SK-N-SH (cell line): ENCODE data around the gene NECAB2. TPM values are rescaled to one million over a fixed set of nuclear protein-coding genes. Genes with fewer than 3 reads are reported as not detected.

ENCODE experiments used
- CTCF ChIA-PET: fragments of 300-600, 350-600 bp; formaldehyde crosslinking; extraction: SDS; loops from one replicate; lab custom pipeline; 2021; lab: Yijun Ruan, JAX
- POLR2A ChIA-PET: fragments of 350-600 bp; sonication (Branson Sonifier 250); formaldehyde crosslinking; extraction: SDS; loops from one replicate; lab custom pipeline; 2020; ENCODE audit warnings: antibody characterized with exemption, inconsistent platforms; lab: Yijun Ruan, JAX
- DNase-seq: peaks from one replicate; pipeline ENCODE4 v3.0.0; 2012
- H2AFZ ChIP-seq: fragments of 200-600 bp; sonication (generic); 2 replicates; pipeline ENCODE4 v1.8.1; 2016; ENCODE audit warnings: antibody characterized with exemption, mild to moderate bottlenecking, low read depth
- H3F3A ChIP-seq: fragments of 200-600 bp; sonication (generic); replicated peaks from 2 replicates; pipeline ENCODE3; 2016; ENCODE audit warnings: antibody characterized with exemption, mild to moderate bottlenecking; ENCODE audit not compliant: insufficient read depth
- H3K27ac ChIP-seq, 2 experiments: fragments of 200-500 bp in 1 of 2; fragments of 200-600 bp in 1 of 2; sonication (Bioruptor generic) in 1 of 2; sonication (generic), shearing (Covaris generic) in 1 of 2; 2 replicates each; pipeline versions ENCODE4 v1.5.1 to v1.6.1; 2014 to 2016; ENCODE audit warnings: low read depth in 2 of 2, inconsistent platforms in 1 of 2, low read length in 1 of 2, mild to moderate bottlenecking in 1 of 2, mixed read lengths in 1 of 2
- H3K27me3 ChIP-seq: fragments of 200-600 bp; sonication (generic), shearing (Covaris generic); 2 replicates; pipeline ENCODE4 v1.6.1; 2016; ENCODE audit warnings: mixed run types; ENCODE audit not compliant: insufficient read depth
- H3K36me3 ChIP-seq, 2 experiments: fragments of 200-500 bp in 1 of 2; fragments of 200-600 bp in 1 of 2; sonication (Bioruptor generic) in 1 of 2; sonication (generic) in 1 of 2; replicated peaks in 1 of 2; 2 replicates each; pipeline versions ENCODE3 to v1.5.1; 2014 to 2016; ENCODE audit warnings: low read length in 1 of 2, mild to moderate bottlenecking in 1 of 2; ENCODE audit not compliant: insufficient read depth in 2 of 2, control insufficient read depth in 1 of 2
- H3K4me1 ChIP-seq, 2 experiments: fragments of 200-500 bp in 1 of 2; fragments of 200-600 bp in 1 of 2; sonication (Bioruptor generic) in 1 of 2; sonication (generic), shearing (Covaris generic) in 1 of 2; 2 replicates each; pipeline versions ENCODE4 v1.5.1 to v1.6.1; 2014 to 2016; ENCODE audit warnings: low read depth in 1 of 2, low read length in 1 of 2, mixed run types in 1 of 2; ENCODE audit not compliant: insufficient read depth in 2 of 2, control insufficient read depth in 1 of 2
- H3K4me2 ChIP-seq: fragments of 200-600 bp; sonication (generic), shearing (Covaris generic); 2 replicates; pipeline ENCODE4 v1.6.1; 2017; ENCODE audit warnings: mixed run types
- H3K4me3 ChIP-seq, 2 experiments: fragments of 200-500 bp in 1 of 2; fragments of 200-600 bp in 1 of 2; sonication (Bioruptor generic) in 1 of 2; sonication (generic), shearing (Covaris generic) in 1 of 2; 2 replicates each; pipeline versions ENCODE4 v1.5.1 to v1.8.1; 2014 to 2016; ENCODE audit warnings: low read depth in 2 of 2, inconsistent platforms in 1 of 2, low read length in 1 of 2, mild to moderate bottlenecking in 1 of 2, mixed read lengths in 1 of 2, moderate library complexity in 1 of 2
- H3K79me2 ChIP-seq: fragments of 200-600 bp; sonication (generic); 2 replicates; pipeline ENCODE4 v1.8.1; 2017; ENCODE audit warnings: mild to moderate bottlenecking; ENCODE audit not compliant: insufficient read depth
- H3K9ac ChIP-seq: fragments of 200-600 bp; sonication (generic); 2 replicates; pipeline ENCODE4 v1.6.1; 2017; ENCODE audit warnings: mixed run types
- H3K9me2 ChIP-seq: fragments of 200-600 bp; sonication (generic); 2 replicates; pipeline ENCODE4 v1.6.1; 2017; ENCODE audit warnings: mixed run types
- H3K9me3 ChIP-seq: fragments of 200-600 bp; sonication (generic); 2 replicates; pipeline ENCODE4 v1.6.1; 2017; ENCODE audit warnings: mixed run types, mild to moderate bottlenecking, moderate library complexity
- H4K20me1 ChIP-seq: fragments of 200-600 bp; sonication (generic); 2 replicates; pipeline ENCODE4 v1.6.1; 2017; ENCODE audit warnings: mild to moderate bottlenecking, mixed run types; ENCODE audit not compliant: insufficient read depth
- EP300 ChIP-seq, 2 experiments: IDR thresholded peaks; 2 replicates each; pipeline versions ENCODE4 v1.4.0 to v1.6.1; 2012; ENCODE audit warnings: borderline replicate concordance in 1 of 2, low read depth in 1 of 2, low read length in 1 of 2
- MXI1 ChIP-seq: IDR thresholded peaks from 2 replicates; pipeline ENCODE4 v1.6.1; 2012; ENCODE audit warnings: mild to moderate bottlenecking, low read depth, low read length, improper control_type of control experiment
- REST ChIP-seq: IDR thresholded peaks from 2 replicates; pipeline ENCODE4 v1.6.1; 2012; ENCODE audit warnings: mild to moderate bottlenecking, low read depth, low read length, moderate library complexity
- SMC3 ChIP-seq: IDR thresholded peaks from 2 replicates; pipeline ENCODE4 v1.6.1; 2012; ENCODE audit warnings: low read depth, low read length, improper control_type of control experiment
- TCF12 ChIP-seq: IDR thresholded peaks from 2 replicates; pipeline ENCODE4 v1.4.0; 2012
- YY1 ChIP-seq: IDR thresholded peaks from 2 replicates; pipeline ENCODE4 v1.4.0; 2012; ENCODE audit warnings: low read depth, mild to moderate bottlenecking
- WGBS: methylation state at CpG from one replicate; pipeline ENCODE4 v1.1.6; 2017; ENCODE audit warnings: low lambda C conversion rate; 5-methylcytosine and 5-hydroxymethylcytosine counted together
- polyA plus RNA-seq, 3 experiments: library from polyadenylated mRNA; depleted of rRNA; stranded (reverse); fragments of >200 nt; gene quantifications; 2 replicates each; pipeline ENCODE4 v1.2.3, GENCODE V29; 2012
- TF ChIP-seq, protein P1 (sequence below): fragments of 200-600 bp; sonication (generic); IDR thresholded peaks from 2 replicates; pipeline ENCODE4 v1.6.1; 2017; ENCODE audit warnings: antibody characterized with exemption, mild to moderate bottlenecking, moderate library complexity
- TF ChIP-seq, protein P2 (sequence below): fragments of 150-350 bp; IDR thresholded peaks from 2 replicates; pipeline ENCODE4 v1.6.1; 2017; ENCODE audit warnings: antibody characterized with exemption, low read length, low read depth, borderline replicate concordance

NECAB2 gene
- polyA plus RNA-seq, 1 of the 3 experiments (the other 2 are of a cell fraction) = 0.58 TPM

GRCh38 chr16:83994703-83995102 is 26.7 kb downstream of the NECAB2 start (continued):
- TF ChIP-seq, protein P1, sequence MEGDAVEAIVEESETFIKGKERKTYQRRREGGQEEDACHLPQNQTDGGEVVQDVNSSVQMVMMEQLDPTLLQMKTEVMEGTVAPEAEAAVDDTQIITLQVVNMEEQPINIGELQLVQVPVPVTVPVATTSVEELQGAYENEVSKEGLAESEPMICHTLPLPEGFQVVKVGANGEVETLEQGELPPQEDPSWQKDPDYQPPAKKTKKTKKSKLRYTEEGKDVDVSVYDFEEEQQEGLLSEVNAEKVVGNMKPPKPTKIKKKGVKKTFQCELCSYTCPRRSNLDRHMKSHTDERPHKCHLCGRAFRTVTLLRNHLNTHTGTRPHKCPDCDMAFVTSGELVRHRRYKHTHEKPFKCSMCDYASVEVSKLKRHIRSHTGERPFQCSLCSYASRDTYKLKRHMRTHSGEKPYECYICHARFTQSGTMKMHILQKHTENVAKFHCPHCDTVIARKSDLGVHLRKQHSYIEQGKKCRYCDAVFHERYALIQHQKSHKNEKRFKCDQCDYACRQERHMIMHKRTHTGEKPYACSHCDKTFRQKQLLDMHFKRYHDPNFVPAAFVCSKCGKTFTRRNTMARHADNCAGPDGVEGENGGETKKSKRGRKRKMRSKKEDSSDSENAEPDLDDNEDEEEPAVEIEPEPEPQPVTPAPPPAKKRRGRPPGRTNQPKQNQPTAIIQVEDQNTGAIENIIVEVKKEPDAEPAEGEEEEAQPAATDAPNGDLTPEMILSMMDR = no peak

- no peaks in the 10 kb centered on the region for H3F3A ChIP-seq
- H3K4me1 ChIP-seq = peaks cover 0 to 2% of the 10 kb centered on the region in 2 experiments; a peak in 1 of 4 replicates
- POLR2A ChIA-PET = no interaction called here
- no peak for TF ChIP-seq YY1
- TF ChIP-seq SMC3 = no peak
- no peaks in the 10 kb centered on the region for H3K27me3 ChIP-seq
- DNase-seq = no peak
- H3K4me2 ChIP-seq = no peak overlapping the region
- H3K79me2 ChIP-seq = no peaks in the 10 kb centered on the region
- no peak overlapping the region for H3K27ac ChIP-seq
- 84% methylated on average over 14 of the region's 21 CpGs for WGBS
- CTCF ChIA-PET = interaction anchor here (0.6 to 2.6 kb wide), 5 partner anchors 30 to 191 kb away, joined by 3 to 7 read pairs (median 3); partner anchors contain the start of gene TAF1C
- no peaks in the 10 kb centered on the region for H3K9me3 ChIP-seq
- H3K9me2 ChIP-seq = no peaks in the 10 kb centered on the region
- H4K20me1 ChIP-seq = no peaks in the 10 kb centered on the region
- H2AFZ ChIP-seq = no peak overlapping the region
- no peak overlapping the region for H3K4me3 ChIP-seq
- no peaks in the 10 kb centered on the region for H3K36me3 ChIP-seq
- no peak overlapping the region for H3K9ac ChIP-seq
These were observed 27.7 kb downstream of the NECAB2 start for GRCh38 chr16:83995754-83996153.

GRCh38 chr16:83996481-83997252 is 28.6 kb downstream of the NECAB2 start:
- TF ChIP-seq TCF12 (no peak), YY1 (no peak), MXI1 (no peak), EP300 (IDR thresholded peaks at IDR 0.05; ENCODE audit: borderline replicate concordance in 1 of 2, low read depth in 1 of 2, low read length in 1 of 2) (no peak), REST (no peak)
- TF ChIP-seq, protein P2, sequence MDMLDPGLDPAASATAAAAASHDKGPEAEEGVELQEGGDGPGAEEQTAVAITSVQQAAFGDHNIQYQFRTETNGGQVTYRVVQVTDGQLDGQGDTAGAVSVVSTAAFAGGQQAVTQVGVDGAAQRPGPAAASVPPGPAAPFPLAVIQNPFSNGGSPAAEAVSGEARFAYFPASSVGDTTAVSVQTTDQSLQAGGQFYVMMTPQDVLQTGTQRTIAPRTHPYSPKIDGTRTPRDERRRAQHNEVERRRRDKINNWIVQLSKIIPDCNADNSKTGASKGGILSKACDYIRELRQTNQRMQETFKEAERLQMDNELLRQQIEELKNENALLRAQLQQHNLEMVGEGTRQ = no peak
- TF ChIP-seq, all 33 proteins: peak for 0
- Histone ChIP-seq H2AFZ (no peak overlapping the region), H3K27ac (no peak overlapping the region), H4K20me1 (no peaks in the 10 kb centered on the region), H3K9me2 (no peaks in the 10 kb centered on the region), H3K4me1 (peaks cover 0 to 2% of the 10 kb centered on the region in 2 experiments; a peak in 1 of 4 replicates), H3F3A (no peaks in the 10 kb centered on the region), H3K4me3 (no peak overlapping the region), H3K9ac (no peak overlapping the region), H3K4me2 (no peak overlapping the region), H3K36me3 (no peaks in the 10 kb centered on the region), H3K27me3 (no peaks in the 10 kb centered on the region), H3K79me2 (no peaks in the 10 kb centered on the region), H3K9me3 (no peaks in the 10 kb centered on the region)
- POLR2A ChIA-PET = no interaction called here
- CTCF ChIA-PET = interaction anchor here (0.6 to 1.1 kb wide), 3 partner anchors 31 to 190 kb away, joined by 3 read pairs; partner anchors contain the start of gene TAF1C
- DNase-seq = no peak
- WGBS = 68% methylated on average over 15 of the region's 15 CpGs
